HepG2 (cell line): ENCODE data around the gene RAD18. TPM values are rescaled to one million over a fixed set of nuclear protein-coding genes. Genes with fewer than 3 reads are reported as not detected.

Experiments
- CBX5 ChIP-seq: sonication (generic); formaldehyde crosslinking; IDR thresholded peaks from 2 replicates; pipeline ENCODE4 v1.4.0; 2020; ENCODE audit warnings: missing genetic modification reagents, borderline replicate concordance
- GATAD1 ChIP-seq: IDR thresholded peaks from 2 replicates; pipeline ENCODE4 v1.6.1; 2016; ENCODE audit warnings: missing genetic modification reagents, missing compliant biosample characterization
- GMEB1 ChIP-seq: sonication (generic); formaldehyde crosslinking; IDR thresholded peaks from 2 replicates; pipeline ENCODE4 v1.5.1; 2020; ENCODE audit warnings: missing genetic modification reagents, mild to moderate bottlenecking, borderline replicate concordance
- HCFC1 ChIP-seq: fragments of 150-350 bp; IDR thresholded peaks from 2 replicates; pipeline ENCODE4 v1.6.1; 2014; ENCODE audit warnings: low read depth, low read length
- JUNB ChIP-seq: sonication (generic); formaldehyde crosslinking; IDR thresholded peaks from 2 replicates; pipeline ENCODE4 v1.8.0; 2022; ENCODE audit warnings: missing genetic modification reagents, mild to moderate bottlenecking, borderline replicate concordance
- NFE2L2 ChIP-seq: fragments of 150-350 bp; IDR thresholded peaks from 2 replicates; pipeline ENCODE4 v1.6.1; 2014; ENCODE audit warnings: low read length
- SRSF1 ChIP-seq: fragments of 200-400 bp; formaldehyde crosslinking; optimal IDR thresholded peaks from 2 replicates; pipeline ENCODE3; 2017; ENCODE audit warnings: mild to moderate bottlenecking, low read depth, low read length, moderate library complexity
- ZFP36 ChIP-seq: fragments of 150-350 bp; IDR thresholded peaks from 2 replicates; pipeline ENCODE4 v1.6.1; 2018; ENCODE audit warnings: borderline replicate concordance, low read length, low read depth; ENCODE audit not compliant: partially characterized antibody
- ZMAT3 ChIP-seq: sonication (generic); formaldehyde crosslinking; conservative IDR thresholded peaks from 2 replicates; pipeline ENCODE4 v1.7.0; 2021; ENCODE audit warnings: missing genetic modification reagents
- ZNF296 ChIP-seq: sonication (generic); formaldehyde crosslinking; conservative IDR thresholded peaks from 2 replicates; pipeline ENCODE4 v1.5.0; 2020; ENCODE audit warnings: mild to moderate bottlenecking, missing genetic modification reagents
- ZNF350 ChIP-seq: sonication (generic); formaldehyde crosslinking; IDR thresholded peaks from 2 replicates; pipeline ENCODE4 v1.4.0; 2020; ENCODE audit warnings: mild to moderate bottlenecking, low read depth, missing genetic modification reagents, borderline replicate concordance
- ZNF501 ChIP-seq: sonication (generic); formaldehyde crosslinking; IDR thresholded peaks from 2 replicates; pipeline ENCODE4 v1.5.1; 2020; ENCODE audit warnings: mild to moderate bottlenecking, moderate library complexity, missing genetic modification reagents
- ZNF567 ChIP-seq: sonication (generic); formaldehyde crosslinking; IDR thresholded peaks from 2 replicates; pipeline ENCODE4 v1.8.1; 2023; ENCODE audit warnings: mild to moderate bottlenecking, missing genetic modification reagents, borderline replicate concordance
- ZNF607 ChIP-seq: sonication (generic); formaldehyde crosslinking; IDR thresholded peaks from 2 replicates; pipeline ENCODE4 v1.5.1; 2020; ENCODE audit warnings: missing genetic modification reagents, mild to moderate bottlenecking, borderline replicate concordance
- ZNF691 ChIP-seq: sonication (generic); formaldehyde crosslinking; IDR thresholded peaks from 2 replicates; pipeline ENCODE4 v1.4.0; 2020; ENCODE audit warnings: missing genetic modification reagents, low read depth, mild to moderate bottlenecking, borderline replicate concordance
- ZNF747 ChIP-seq: sonication (generic); formaldehyde crosslinking; IDR thresholded peaks from 2 replicates; pipeline ENCODE4 v1.8.1; 2023; ENCODE audit warnings: missing genetic modification reagents, mild to moderate bottlenecking, borderline replicate concordance
- ZSCAN21 ChIP-seq: sonication (generic); formaldehyde crosslinking; IDR thresholded peaks from 2 replicates; pipeline ENCODE4 v1.8.0; 2022; ENCODE audit warnings: mild to moderate bottlenecking, missing genetic modification reagents, moderate library complexity, borderline replicate concordance
- polyA plus RNA-seq, 8 experiments: library from polyadenylated mRNA; depleted of rRNA in 3 of 8; stranded (reverse) in 7 of 8; unstranded in 1 of 8; fragments of >200 nt; fragmentation: Illumina TruSeq in 4 of 8; extraction: Trizol in 4 of 8; gene quantifications; 2 replicates each; pipeline versions ENCODE4 v1.2.1 to v1.2.3, GENCODE V29; 2011 to 2016; ENCODE audit warnings: low read depth in 4 of 8, missing spikeins in 1 of 8, mixed read lengths in 1 of 8; ENCODE audit not compliant: insufficient read depth in 1 of 8
- total RNA-seq, 5 experiments: library from RNA; depleted of rRNA; stranded (reverse); fragments of >200 nt; fragmentation: Illumina TruSeq; extraction: Trizol; gene quantifications; 2 replicates each; pipeline ENCODE4 v1.2.3, GENCODE V29; 2016; ENCODE audit warnings: low read depth in 1 of 5
- TF ChIP-seq, protein P1 (sequence below): sonication (generic); formaldehyde crosslinking; IDR thresholded peaks from 2 replicates; pipeline ENCODE4 v1.8.0; 2022; ENCODE audit warnings: mild to moderate bottlenecking, missing genetic modification reagents, moderate library complexity
- TF ChIP-seq, protein P2 (sequence below): sonication (generic); formaldehyde crosslinking; IDR thresholded peaks from 2 replicates; pipeline ENCODE4 v1.4.0; 2020; ENCODE audit warnings: mild to moderate bottlenecking, missing genetic modification reagents

RAD18 gene
- total and polyA plus RNA-seq, 2 of the 13 experiments (the other 11 are each of a cell fraction or from before 2014, with no cell fraction given) = 5.9 to 20.7 TPM

DNA sequence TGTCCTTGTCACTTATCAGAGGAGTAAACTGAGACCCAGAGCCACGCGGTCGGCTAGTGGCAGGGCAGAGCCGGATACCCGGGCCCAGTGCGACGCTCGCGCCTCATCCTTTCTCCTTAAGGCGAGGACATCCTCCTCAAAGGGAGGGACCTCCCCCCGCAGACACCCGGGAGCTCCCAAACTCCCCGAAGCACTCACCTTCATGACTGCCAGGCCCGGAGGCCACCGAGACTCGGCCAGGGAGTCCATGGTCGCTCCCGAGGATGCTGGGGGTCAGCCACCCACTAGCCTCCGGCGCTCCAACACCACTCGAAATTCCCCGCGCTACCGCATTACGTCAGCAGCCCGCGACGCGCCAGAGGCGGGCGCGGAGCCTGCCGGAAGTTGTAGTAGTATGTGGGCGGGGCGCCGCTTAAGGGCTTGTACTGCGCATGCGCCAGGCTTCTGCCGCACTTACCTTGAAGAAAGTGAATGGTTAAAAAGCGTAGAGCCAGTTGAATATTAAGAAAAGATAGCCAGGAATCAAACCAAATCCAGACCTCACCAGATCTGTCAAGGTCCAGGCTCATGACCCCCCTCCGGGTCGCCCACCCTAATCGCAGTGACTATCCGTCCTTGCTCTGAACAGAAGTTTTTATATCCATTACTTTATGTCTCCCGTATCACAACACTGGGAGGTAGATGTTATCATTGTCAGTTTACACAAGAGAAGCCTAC, at the start of gene RAD18 (continued):
- TF ChIP-seq, protein P1, sequence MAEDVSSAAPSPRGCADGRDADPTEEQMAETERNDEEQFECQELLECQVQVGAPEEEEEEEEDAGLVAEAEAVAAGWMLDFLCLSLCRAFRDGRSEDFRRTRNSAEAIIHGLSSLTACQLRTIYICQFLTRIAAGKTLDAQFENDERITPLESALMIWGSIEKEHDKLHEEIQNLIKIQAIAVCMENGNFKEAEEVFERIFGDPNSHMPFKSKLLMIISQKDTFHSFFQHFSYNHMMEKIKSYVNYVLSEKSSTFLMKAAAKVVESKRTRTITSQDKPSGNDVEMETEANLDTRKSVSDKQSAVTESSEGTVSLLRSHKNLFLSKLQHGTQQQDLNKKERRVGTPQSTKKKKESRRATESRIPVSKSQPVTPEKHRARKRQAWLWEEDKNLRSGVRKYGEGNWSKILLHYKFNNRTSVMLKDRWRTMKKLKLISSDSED = no peak
- TF ChIP-seq HCFC1 (peak; percentile 86), ZNF296 (CRISPR knock-in tag) (no peak), ZNF501 (peak; percentile 86), JUNB (CRISPR knock-in tag) (no peak), ZNF567 (CRISPR knock-in tag) (no peak), ZNF350 (peak; percentile 80; the same call in 1 of the 2 replicates), ZMAT3 (CRISPR knock-in tag) (no peak), SRSF1 (no peak), ZSCAN21 (CRISPR knock-in tag) (peak; percentile 60; the same call in 1 of the 2 replicates), ZFP36 (no peak), GMEB1 (CRISPR knock-in tag) (peak; percentile 81), NFE2L2 (no peak), ZNF607 (peak; percentile 5; the same call in 1 of the 2 replicates), ZNF747 (CRISPR knock-in tag) (peak; percentile 58; the same call in 1 of the 2 replicates), CBX5 (CRISPR knock-in tag) (peak; percentile 48; the same call in 1 of the 2 replicates), GATAD1 (CRISPR knock-in tag) (peak; percentile 99), ZNF691 (peak; percentile 86; the same call in 1 of the 2 replicates)
- TF ChIP-seq, protein P2, sequence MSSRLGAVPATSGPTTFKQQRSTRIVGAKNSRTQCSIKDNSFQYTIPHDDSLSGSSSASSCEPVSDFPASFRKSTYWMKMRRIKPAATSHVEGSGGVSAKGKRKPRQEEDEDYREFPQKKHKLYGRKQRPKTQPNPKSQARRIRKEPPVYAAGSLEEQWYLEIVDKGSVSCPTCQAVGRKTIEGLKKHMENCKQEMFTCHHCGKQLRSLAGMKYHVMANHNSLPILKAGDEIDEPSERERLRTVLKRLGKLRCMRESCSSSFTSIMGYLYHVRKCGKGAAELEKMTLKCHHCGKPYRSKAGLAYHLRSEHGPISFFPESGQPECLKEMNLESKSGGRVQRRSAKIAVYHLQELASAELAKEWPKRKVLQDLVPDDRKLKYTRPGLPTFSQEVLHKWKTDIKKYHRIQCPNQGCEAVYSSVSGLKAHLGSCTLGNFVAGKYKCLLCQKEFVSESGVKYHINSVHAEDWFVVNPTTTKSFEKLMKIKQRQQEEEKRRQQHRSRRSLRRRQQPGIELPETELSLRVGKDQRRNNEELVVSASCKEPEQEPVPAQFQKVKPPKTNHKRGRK (CRISPR knock-in tag) = no peak
